Right lobe of liver (tissue), 6 donors: ENCODE data around the gene PGM1. TPM values are rescaled to one million over a fixed set of nuclear protein-coding genes. Genes with fewer than 3 reads are reported as not detected.

Source experiments
- ATAC-seq, 4 donors: fragments of 200-7000 bp; cut with Tn5 transposase; one replicate each; pipeline ENCODE4 v1.9.1; 2020; ENCODE audit warnings: mild to moderate bottlenecking in 4 of 4, moderate library complexity in 4 of 4
- DNase-seq, 3 donors: peaks; one replicate each; pipeline ENCODE4 v3.0.0-alpha.2; 2020
- H3K27ac ChIP-seq, 3 donors: fragments of 200-600 bp; one replicate each; pipeline ENCODE4 v1.8.0; 2022
- H3K27me3 ChIP-seq, 2 donors: fragments of 200-600 bp; one replicate each; pipeline ENCODE4 v1.8.0; 2022
- H3K36me3 ChIP-seq, 4 donors: fragments of 200-600 bp; sonication (generic) in 1 of 4; one replicate each; pipeline versions ENCODE4 v1.5.1 to v1.8.0; 2017 to 2022; ENCODE audit warnings: control low read depth in 1 of 4
- H3K4me1 ChIP-seq, 4 donors: fragments of 200-600 bp; sonication (generic) in 1 of 4; one replicate each; pipeline versions ENCODE4 v1.5.1 to v1.8.0; 2017 to 2022; ENCODE audit warnings: control low read depth in 1 of 4
- H3K4me3 ChIP-seq, 3 donors: fragments of 200-600 bp; one replicate each; pipeline ENCODE4 v1.8.0; 2022
- H3K9me3 ChIP-seq, 4 donors: fragments of 200-600 bp; sonication (generic) in 1 of 4; one replicate each; pipeline versions ENCODE4 v1.5.1 to v1.8.0; 2017 to 2022; ENCODE audit warnings: control low read depth in 1 of 4
- POLR2A ChIP-seq: fragments of 450-650 bp; IDR thresholded peaks from one replicate; pipeline ENCODE4 v1.6.1; 2017; ENCODE audit warnings: antibody characterized with exemption, mild to moderate bottlenecking
- WGBS: methylation state at CpG from one replicate; pipeline ENCODE4 v1.1.6; 2018; ENCODE audit warnings: low coverage, low lambda C conversion rate; ENCODE audit not compliant: insufficient coverage; ENCODE audit errors: missing lambda C conversion rate; 5-methylcytosine and 5-hydroxymethylcytosine counted together
- intact Hi-C, 2 donors: fragments of 100-400 bp; cut with DNase I; formaldehyde crosslinking; loops; one replicate each; pipeline versions ENCODE4 v1.11.2 to v1.14.1; 2022
- total RNA-seq, 6 experiments: library from RNA; depleted of rRNA in 2 of 6; stranded (reverse); fragments of >200 nt in 2 of 6; fragmentation: NEBNext Ultra II Directional in 3 of 6; extraction: Animal tissue kit (Norgen Biotek cat#: 25700) in 3 of 6; gene quantifications; one replicate each; pipeline versions ENCODE4 v1.1.0 to v1.2.4, GENCODE V29; 2016 to 2023
- TF ChIP-seq, protein P1 (sequence below), 4 donors: fragments of 200-600 bp in 3 of 4; fragments of 450-650 bp in 1 of 4; IDR thresholded peaks; one replicate each; pipeline versions ENCODE4 v1.5.1 to v1.8.0; 2016 to 2022; ENCODE audit warnings: antibody characterized with exemption in 4 of 4, mild to moderate bottlenecking in 2 of 4
- donor health status: DM: no; HTN: yes; CAD: no.
- donor health status: DM: no; HTN: no; CAD: no.
- donor health status: DM: no; HTN: no; CAD: no.
- donor health status: DM: no; HTN: yes; CAD: no.
- donor health status: DM: no; HTN: yes; CAD: no.

Gene PGM1
- total RNA-seq, 6 experiments from 2014 or later, result 127 to 220 (median 157) TPM

DNA sequence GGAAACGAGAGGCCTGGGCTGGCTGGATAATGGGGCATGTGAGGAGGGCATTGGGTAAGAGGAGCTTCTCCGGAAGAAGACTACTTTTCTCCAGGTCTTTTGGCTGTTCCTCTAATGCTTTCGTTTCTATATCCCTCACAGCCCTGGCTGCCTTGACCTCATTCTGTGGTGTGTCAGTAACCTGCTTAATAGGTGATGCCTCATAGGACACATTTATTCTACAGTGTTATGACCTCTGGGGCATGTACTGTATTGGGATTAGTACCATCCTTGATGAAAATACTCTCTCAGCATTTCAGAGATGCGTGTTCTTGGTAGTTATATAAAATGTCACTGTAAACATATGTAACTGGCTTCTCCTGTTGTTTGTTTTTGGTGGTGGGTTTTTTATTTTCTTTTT is 40.1 kb downstream of the PGM1 start:
- H3K9me3 ChIP-seq, result no peaks in the 10 kb centered on the region
- intact Hi-C loops, result no loop called here
- no peak overlapping the region for H3K4me3 ChIP-seq
- no peak overlapping the region for H3K27ac ChIP-seq
- DNase-seq, result no peak
- peaks cover 8 to 63% (median 21%) of the 10 kb centered on the region in 4 donors for H3K36me3 ChIP-seq
- TF ChIP-seq POLR2A, result no peak
- TF ChIP-seq, protein P1, sequence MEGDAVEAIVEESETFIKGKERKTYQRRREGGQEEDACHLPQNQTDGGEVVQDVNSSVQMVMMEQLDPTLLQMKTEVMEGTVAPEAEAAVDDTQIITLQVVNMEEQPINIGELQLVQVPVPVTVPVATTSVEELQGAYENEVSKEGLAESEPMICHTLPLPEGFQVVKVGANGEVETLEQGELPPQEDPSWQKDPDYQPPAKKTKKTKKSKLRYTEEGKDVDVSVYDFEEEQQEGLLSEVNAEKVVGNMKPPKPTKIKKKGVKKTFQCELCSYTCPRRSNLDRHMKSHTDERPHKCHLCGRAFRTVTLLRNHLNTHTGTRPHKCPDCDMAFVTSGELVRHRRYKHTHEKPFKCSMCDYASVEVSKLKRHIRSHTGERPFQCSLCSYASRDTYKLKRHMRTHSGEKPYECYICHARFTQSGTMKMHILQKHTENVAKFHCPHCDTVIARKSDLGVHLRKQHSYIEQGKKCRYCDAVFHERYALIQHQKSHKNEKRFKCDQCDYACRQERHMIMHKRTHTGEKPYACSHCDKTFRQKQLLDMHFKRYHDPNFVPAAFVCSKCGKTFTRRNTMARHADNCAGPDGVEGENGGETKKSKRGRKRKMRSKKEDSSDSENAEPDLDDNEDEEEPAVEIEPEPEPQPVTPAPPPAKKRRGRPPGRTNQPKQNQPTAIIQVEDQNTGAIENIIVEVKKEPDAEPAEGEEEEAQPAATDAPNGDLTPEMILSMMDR (IDR thresholded peaks at IDR 0.05), result no peak
- H3K27me3 ChIP-seq, result no peaks in the 10 kb centered on the region
- ATAC-seq, result no peak
- peaks cover 0 to 57% (median 21%) of the 10 kb centered on the region in 4 donors for H3K4me1 ChIP-seq
- 88% methylated on average over 2 of the region's 4 CpGs for WGBS

DNA sequence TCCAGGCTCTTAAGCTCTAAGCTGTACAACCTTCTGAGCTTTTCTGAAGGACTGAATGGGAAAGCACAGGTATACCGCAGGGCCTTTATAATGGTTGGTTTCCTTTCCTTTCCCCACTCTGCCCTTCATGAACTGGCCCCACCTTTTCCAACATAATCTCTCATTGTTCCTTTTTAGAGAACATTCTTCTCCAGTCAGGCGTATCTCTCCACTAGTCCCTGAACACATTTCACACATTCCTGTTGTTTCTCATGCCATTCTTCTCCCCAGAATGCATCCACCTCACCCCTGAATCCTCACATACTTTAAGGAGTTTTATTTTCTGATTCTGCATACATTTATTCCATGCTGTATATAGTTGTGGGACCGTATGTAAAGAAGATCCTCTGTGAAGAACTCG is 41.3 kb downstream of the PGM1 start:
- H3K36me3 ChIP-seq, result peaks cover 8 to 68% (median 21%) of the 10 kb centered on the region in 4 donors
- peaks cover 0 to 57% (median 21%) of the 10 kb centered on the region in 4 donors for H3K4me1 ChIP-seq

DNA sequence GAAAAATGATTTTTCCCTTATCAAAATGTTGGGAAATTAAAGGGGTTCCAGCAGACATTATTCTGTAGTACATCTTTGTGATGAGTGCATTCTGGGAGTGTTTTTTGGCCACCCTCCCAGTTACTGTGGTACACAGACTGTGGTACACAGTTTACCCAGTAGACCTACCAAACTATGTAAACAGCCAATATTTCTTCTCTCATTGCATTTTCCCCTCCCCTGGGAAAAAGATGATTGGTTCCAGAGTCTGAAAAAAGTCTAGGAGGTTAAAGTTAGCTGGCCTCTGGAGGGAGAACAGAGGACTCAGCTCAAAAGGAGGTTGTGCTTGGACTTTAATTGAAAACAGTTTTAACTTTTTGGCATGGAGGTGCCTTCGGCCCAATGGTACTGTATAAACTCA is 42.5 kb downstream of the PGM1 start:
- peak in 3 of 4 donors; percentile 42 to 64 (median 42) for ATAC-seq
- no peaks in the 10 kb centered on the region for H3K27me3 ChIP-seq
- no peak for DNase-seq
- H3K36me3 ChIP-seq, result peaks cover 8 to 58% (median 19%) of the 10 kb centered on the region in 4 donors
- H3K9me3 ChIP-seq, result no peaks in the 10 kb centered on the region
- peaks cover 0 to 57% (median 24%) of the 10 kb centered on the region in 4 donors for H3K4me1 ChIP-seq
- WGBS, result 67% methylated on average over 1 of the region's 1 CpG
- no peak for TF ChIP-seq POLR2A
- TF ChIP-seq, protein P1 (IDR thresholded peaks at IDR 0.05), result no peak
- H3K4me3 ChIP-seq, result no peak overlapping the region
- intact Hi-C loops, result no loop called here
- H3K27ac ChIP-seq, result peak overlapping the region in 1 of 3 donors; percentile 26

More for the DNA sequence above, 41.3 kb downstream of the PGM1 start:
- H3K27ac ChIP-seq, result no peak overlapping the region
- no peak for ATAC-seq
- 94% methylated on average over 4 of the region's 4 CpGs for WGBS
- TF ChIP-seq, protein P1 (IDR thresholded peaks at IDR 0.05), result no peak
- no peak for TF ChIP-seq POLR2A
- H3K27me3 ChIP-seq, result no peaks in the 10 kb centered on the region
- intact Hi-C loops, result no loop called here
- DNase-seq, result no peak
- no peak overlapping the region for H3K4me3 ChIP-seq
- no peaks in the 10 kb centered on the region for H3K9me3 ChIP-seq

DNA sequence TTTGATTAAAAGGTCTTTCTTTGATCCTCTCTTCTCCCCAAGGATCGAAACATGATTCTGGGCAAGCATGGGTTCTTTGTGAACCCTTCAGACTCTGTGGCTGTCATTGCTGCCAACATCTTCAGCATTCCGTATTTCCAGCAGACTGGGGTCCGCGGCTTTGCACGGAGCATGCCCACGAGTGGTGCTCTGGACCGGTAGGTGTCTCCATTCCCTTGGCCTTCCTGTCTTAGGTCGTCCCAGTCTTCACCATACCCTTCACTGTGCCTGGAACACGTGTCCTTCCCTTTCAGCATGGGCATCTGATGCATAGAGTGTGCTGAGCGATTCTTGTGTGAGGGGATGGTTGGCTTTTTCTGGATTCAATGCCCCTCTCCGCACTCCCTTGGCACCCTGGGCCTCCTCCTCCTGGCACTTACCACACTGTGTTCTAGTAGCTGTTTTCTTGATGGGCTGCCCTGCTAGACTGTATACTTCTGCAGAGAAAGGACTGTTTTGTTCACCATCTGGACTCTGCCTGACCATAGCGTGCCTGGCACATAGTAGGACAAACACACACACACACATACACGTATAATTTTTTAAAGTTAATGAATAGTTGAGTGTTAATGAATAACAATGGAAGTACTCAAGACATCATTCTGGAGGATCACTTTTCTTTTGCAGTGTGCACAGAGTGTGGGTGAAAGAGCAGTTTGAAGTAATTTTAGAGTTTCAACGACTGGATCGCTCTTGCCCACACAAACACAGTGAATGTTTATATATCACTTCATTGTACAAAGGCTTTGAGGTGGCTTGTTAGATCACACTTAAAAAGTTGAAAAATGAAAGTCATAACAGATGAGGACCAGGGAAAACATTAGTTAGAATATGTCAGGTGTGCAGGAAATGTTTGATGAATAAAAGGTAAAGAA is 43.2 kb downstream of the PGM1 start:
- no peak overlapping the region for H3K4me3 ChIP-seq
- intact Hi-C loops, result no loop called here

More for the DNA sequence above, 43.2 kb downstream of the PGM1 start:
- Histone ChIP-seq H3K4me1 (peaks cover 0 to 60% (median 24%) of the 10 kb centered on the region in 4 donors), H3K27ac (peak overlapping the region in 1 of 3 donors; percentile 26), H3K36me3 (peaks cover 5 to 54% (median 15%) of the 10 kb centered on the region in 4 donors), H3K9me3 (no peaks in the 10 kb centered on the region), H3K27me3 (no peaks in the 10 kb centered on the region)
- TF ChIP-seq POLR2A, result no peak
- TF ChIP-seq, protein P1 (IDR thresholded peaks at IDR 0.05), result no peak
- ATAC-seq (no peak), DNase-seq (no peak)
- 71% methylated on average over 8 of the region's 15 CpGs for WGBS
